ENCODE measurements around the gene WFS1. TPM values are rescaled to one million over a fixed set of nuclear protein-coding genes. Genes with fewer than 3 reads are reported as not detected.

Gene WFS1
- total and polyA plus RNA-seq, 2 of the 8 experiments (the other 6 are each of a cell fraction or from before 2014, with no cell fraction given): 29.1 to 43.1 TPM

- no peak overlapping the region for H2BK15ac ChIP-seq (ENCODE audit: low read length)
- no peak overlapping the region for H3K4me3 ChIP-seq (ENCODE audit: extremely low read depth in 1 of 4, insufficient read depth in 2 of 4, low read depth in 3 of 4, low read length in 4 of 4)
- H2BK120ac ChIP-seq (replicated peaks; ENCODE audit: low read depth, low read length): no peak overlapping the region
- ChIA-PET CTCF (ENCODE audit: partially characterized antibody) (interaction anchor here (0.6 to 37.7 kb wide), 5 partner anchors 12 to 1862 kb away, joined by 3 to 908 read pairs (median 4); no protein-coding TSS in a partner anchor), POLR2A (ENCODE audit: partially characterized antibody) (interaction anchor here (0.7 to 1.2 kb wide), 3 partner anchors 26 to 35 kb away, joined by 3 to 4 read pairs (median 4); no protein-coding TSS in a partner anchor)
- H3K79me2 ChIP-seq (ENCODE audit: control insufficient read depth in 1 of 2, insufficient read depth in 2 of 2, low read length in 2 of 2): peaks cover 0 to 6% of the 10 kb centered on the region in 2 experiments; a peak in 1 of 4 replicates
- H3K4ac ChIP-seq (replicated peaks; ENCODE audit: insufficient read length, low read depth, low read length): no peak overlapping the region
- DNase-seq (ENCODE audit: low read depth in 1 of 2, low spot score in 2 of 2) (no peak), FAIRE-seq (no peak)
- no peak overlapping the region for H3K56ac ChIP-seq (replicated peaks; ENCODE audit: insufficient read length, low read depth, low read length)
- peak overlapping the region; percentile 75; the same call in 1 of the 2 replicates for H4K8ac ChIP-seq (ENCODE audit: extremely low read depth, insufficient read depth, low read length)
- no peak overlapping the region for H4K5ac ChIP-seq (ENCODE audit: insufficient read length, low read depth, low read length)
- no peak overlapping the region for H3K4me2 ChIP-seq (ENCODE audit: insufficient read depth in 1 of 2, low read depth in 2 of 2, low read length in 2 of 2)
- H3K23ac ChIP-seq (ENCODE audit: insufficient read length): no peak overlapping the region
- no peak overlapping the region for H4K91ac ChIP-seq (replicated peaks; ENCODE audit: insufficient read length, low read length)
- peaks cover 0 to 3% (median under 1%) of the 10 kb centered on the region in 4 experiments; a peak in 1 of 8 replicates for H3K36me3 ChIP-seq (ENCODE audit: control insufficient read depth in 2 of 4, insufficient read depth in 4 of 4, low read length in 3 of 4)
- WGBS, 2 experiments (ENCODE audit: extremely low coverage in 1 of 2, insufficient coverage in 1 of 2, insufficient read length in 1 of 2, insufficient replicate concordance in 2 of 2, low coverage in 1 of 2, low lambda C conversion rate in 2 of 2, missing lambda C conversion rate in 1 of 2): 91% methylated on average over 15 of the region's 15 CpGs; no CpG with 5 or more reads in 1 of the 2 experiments
- no peak overlapping the region for H2BK5ac ChIP-seq (ENCODE audit: low read depth, low read length)
- peaks cover 4 to 16% of the 10 kb centered on the region in 2 experiments for H4K20me1 ChIP-seq (replicated peaks in 1 of 2; ENCODE audit: control insufficient read depth in 1 of 2, insufficient read depth in 2 of 2, low read length in 2 of 2)
- no peak overlapping the region for H2BK12ac ChIP-seq (ENCODE audit: low read depth, low read length)
- no peak overlapping the region for H2BK20ac ChIP-seq (ENCODE audit: low read length)
- H3K27ac ChIP-seq (ENCODE audit: low read depth, low read length): no peak overlapping the region
- peak overlapping the region; percentile 53; the same call in 1 of the 2 replicates for H2AK5ac ChIP-seq (ENCODE audit: low read depth, low read length)
- no peak overlapping the region for H2AFZ ChIP-seq (ENCODE audit: low read length)
- H3K4me1 ChIP-seq (replicated peaks in 1 of 4; ENCODE audit: control insufficient read depth in 3 of 4, insufficient read depth in 4 of 4, low read length in 3 of 4): peaks cover 4 to 22% (median 11%) of the 10 kb centered on the region in 4 experiments
- peak overlapping the region; percentile 32 for H3K18ac ChIP-seq (ENCODE audit: extremely low read depth, low read length)
- H3K14ac ChIP-seq (ENCODE audit: insufficient read length): no peak overlapping the region
- peaks cover 0 to 2% (median 0%) of the 10 kb centered on the region in 4 experiments; a peak in 1 of 7 replicates for H3K27me3 ChIP-seq (replicated peaks in 1 of 4; ENCODE audit: control insufficient read depth in 3 of 4, extremely low read depth in 1 of 4, insufficient read depth in 3 of 4, low read length in 3 of 4)
- H3K23me2 ChIP-seq (ENCODE audit: low read depth, low read length): peaks cover 6% of the 10 kb centered on the region; the same call in 1 of the 2 replicates
- peaks cover 2% of the 10 kb centered on the region; the same call in 1 of the 2 replicates for H3K79me1 ChIP-seq (ENCODE audit: low read depth, low read length)
- H3K9ac ChIP-seq (replicated peaks in 1 of 4; ENCODE audit: extremely low read depth in 1 of 4, low read depth in 3 of 4, low read length in 3 of 4): no peak overlapping the region; a peak in 1 of 7 replicates
- no peaks in the 10 kb centered on the region for H3K9me3 ChIP-seq (ENCODE audit: insufficient read depth in 2 of 2, low read depth in 1 of 2, low read length in 1 of 2)
- TF ChIP-seq NANOG (IDR thresholded peaks at IDR 0.05; ENCODE audit: insufficient read depth, low read depth, low read length, poor library complexity, severe bottlenecking): no peak
- no peak for TF ChIP-seq CEBPB (IDR thresholded peaks at IDR 0.05; ENCODE audit: low read depth, low read length)
- no peak for TF ChIP-seq SIRT6 (IDR thresholded peaks at IDR 0.05; ENCODE audit: low read length)
- no peak for TF ChIP-seq EZH2 (IDR thresholded peaks at IDR 0.05; ENCODE audit: low read depth, low read length, severe bottlenecking)
- TF ChIP-seq SAP30 (IDR thresholded peaks at IDR 0.05; ENCODE audit: insufficient read depth, insufficient replicate concordance, low read length): no peak
- no peak for TF ChIP-seq SP4 (IDR thresholded peaks at IDR 0.05; ENCODE audit: low read length)
- TF ChIP-seq TCF12 (IDR thresholded peaks at IDR 0.05; ENCODE audit: low read depth, low read length): no peak
- no peak for TF ChIP-seq CREB1 (IDR thresholded peaks at IDR 0.05)
- TF ChIP-seq SP2 (IDR thresholded peaks at IDR 0.05; ENCODE audit: low read length): no peak
- no peak for TF ChIP-seq RAD21 (IDR thresholded peaks at IDR 0.05 in 1 of 2, conservative IDR thresholded peaks at IDR 0.05 in 1 of 2; ENCODE audit: low read depth in 2 of 2, low read length in 2 of 2)
- no peak for TF ChIP-seq CHD1 (IDR thresholded peaks at IDR 0.05; ENCODE audit: low read depth, low read length)
- TF ChIP-seq TAF1 (IDR thresholded peaks at IDR 0.05; ENCODE audit: low read depth, low read length): no peak
These were observed 3.4 kb downstream of the WFS1 start for GRCh38 chr4:6272863-6273660.
